Measurements from ENCODE around the gene TMED10.

The TMED10 gene

GRCh38 chr14:75142494-75142893 is 33.9 kb downstream of the TMED10 start:
- H3K4me3 ChIP-seq (ENCODE audit: low read depth, low read length) = no peak overlapping the region
- DNase-seq (ENCODE audit: low read depth) = no peak
- TF ChIP-seq CTCF (conservative IDR thresholded peaks at IDR 0.05; ENCODE audit: low read depth, low read length) = no peak

- peak; percentile 80 for DNase-seq (ENCODE audit: low read depth)
- H3K4me3 ChIP-seq (ENCODE audit: low read depth, low read length) = no peak overlapping the region
- TF ChIP-seq CTCF (conservative IDR thresholded peaks at IDR 0.05; ENCODE audit: low read depth, low read length) = peak; percentile 71
These were observed 34.4 kb downstream of the TMED10 start for GRCh38 chr14:75141967-75142366.

GRCh38 chr14:75141062-75141461 is 35.4 kb downstream of the TMED10 start:
- DNase-seq (ENCODE audit: low read depth) = no peak
- no peak overlapping the region for H3K4me3 ChIP-seq (ENCODE audit: low read depth, low read length)
- TF ChIP-seq CTCF (conservative IDR thresholded peaks at IDR 0.05; ENCODE audit: low read depth, low read length) = no peak

- no peak overlapping the region for H3K4me3 ChIP-seq (ENCODE audit: low read depth, low read length)
- DNase-seq (ENCODE audit: low read depth) = no peak
- no peak for TF ChIP-seq CTCF (conservative IDR thresholded peaks at IDR 0.05; ENCODE audit: low read depth, low read length)
These were observed 35.8 kb downstream of the TMED10 start for GRCh38 chr14:75140620-75141019.

GRCh38 chr14:75139185-75139584 is 37.2 kb downstream of the TMED10 start:
- no peak for TF ChIP-seq CTCF (conservative IDR thresholded peaks at IDR 0.05; ENCODE audit: low read depth, low read length)

GRCh38 chr14:75138492-75138891 is 37.9 kb downstream of the TMED10 start:
- DNase-seq (ENCODE audit: low read depth) = no peak
- no peak overlapping the region for H3K4me3 ChIP-seq (ENCODE audit: low read depth, low read length)
- no peak for TF ChIP-seq CTCF (conservative IDR thresholded peaks at IDR 0.05; ENCODE audit: low read depth, low read length)

More at GRCh38 chr14:75139185-75139584, 37.2 kb downstream of the TMED10 start:
- no peak overlapping the region for H3K4me3 ChIP-seq (ENCODE audit: low read depth, low read length)
- DNase-seq (ENCODE audit: low read depth) = no peak

GRCh38 chr14:75134644-75135043 is 41.8 kb downstream of the TMED10 start:
- TF ChIP-seq CTCF (conservative IDR thresholded peaks at IDR 0.05; ENCODE audit: low read depth, low read length) = no peak
- H3K4me3 ChIP-seq (ENCODE audit: low read depth, low read length) = no peak overlapping the region
- no peak for DNase-seq (ENCODE audit: low read depth)

All from choroid plexus epithelial cell (primary cell).